BLaER1 (cell line): ENCODE results near the gene SP140.
"Not testable (repeated sequence)": the region's sequence is repeated elsewhere in the genome, so short reads cannot be mapped to it uniquely, and the experiment has no call there.

Experiments used
- H3K27ac ChIP-seq: shearing (Covaris generic); formaldehyde crosslinking; 2 replicates; pipeline ENCODE4 v1.8.1; 2022
- H3K27me3 ChIP-seq: shearing (Covaris generic); formaldehyde crosslinking; 2 replicates; pipeline ENCODE4 v1.8.1; 2022
- H3K36me3 ChIP-seq: shearing (Covaris generic); formaldehyde crosslinking; 2 replicates; pipeline ENCODE4 v1.8.1; 2022
- H3K4me1 ChIP-seq: shearing (Covaris generic); formaldehyde crosslinking; 2 replicates; pipeline ENCODE4 v1.8.1; 2022
- H3K4me2 ChIP-seq: shearing (Covaris generic); formaldehyde crosslinking; 2 replicates; pipeline ENCODE4 v1.8.1; 2022
- H3K4me3 ChIP-seq: shearing (Covaris generic); formaldehyde crosslinking; 2 replicates; pipeline ENCODE4 v1.8.1; 2022
- H3K9ac ChIP-seq: shearing (Covaris generic); formaldehyde crosslinking; 2 replicates; pipeline ENCODE4 v1.8.1; 2022
- H3K9me3 ChIP-seq: shearing (Covaris generic); formaldehyde crosslinking; 2 replicates; pipeline ENCODE4 v1.8.1; 2022
- H4K20me1 ChIP-seq: shearing (Covaris generic); formaldehyde crosslinking; 2 replicates; pipeline ENCODE4 v1.8.1; 2022
- Cebpa-rat ChIP-seq: shearing (Covaris generic); IDR thresholded peaks from 2 replicates; pipeline ENCODE4 v1.8.1; 2022

The SP140 gene

DNA sequence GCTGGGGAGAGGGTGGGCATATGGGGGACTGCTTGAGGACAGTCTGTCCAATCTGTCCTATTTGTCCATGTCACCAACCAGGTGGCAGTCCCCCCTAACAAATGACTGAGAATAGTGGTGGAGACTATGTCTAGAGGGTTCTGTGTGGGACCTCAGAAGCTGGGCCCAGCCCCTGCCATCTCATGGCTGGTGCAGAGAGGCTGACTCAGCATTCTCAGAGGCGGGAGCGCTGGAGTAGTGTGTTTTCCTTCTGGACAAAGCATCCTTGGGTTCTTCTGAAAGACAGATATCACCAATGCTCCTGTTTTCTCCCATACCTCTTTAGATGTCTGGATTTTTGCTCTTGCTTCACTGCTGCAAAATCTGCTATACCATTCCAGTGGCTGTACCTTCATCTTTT lies 57.4 kb downstream of the SP140 start:
- Histone ChIP-seq H3K9me3 (no peaks in the 10 kb centered on the region), H4K20me1 (no peaks in the 10 kb centered on the region), H3K27ac (no peak overlapping the region), H3K4me1 (no peaks in the 10 kb centered on the region), H3K4me3 (no peak overlapping the region), H3K9ac (no peak overlapping the region), H3K27me3 (no peaks in the 10 kb centered on the region), H3K36me3 (no peaks in the 10 kb centered on the region), H3K4me2 (no peak overlapping the region)
- no peak for TF ChIP-seq Cebpa-rat

DNA sequence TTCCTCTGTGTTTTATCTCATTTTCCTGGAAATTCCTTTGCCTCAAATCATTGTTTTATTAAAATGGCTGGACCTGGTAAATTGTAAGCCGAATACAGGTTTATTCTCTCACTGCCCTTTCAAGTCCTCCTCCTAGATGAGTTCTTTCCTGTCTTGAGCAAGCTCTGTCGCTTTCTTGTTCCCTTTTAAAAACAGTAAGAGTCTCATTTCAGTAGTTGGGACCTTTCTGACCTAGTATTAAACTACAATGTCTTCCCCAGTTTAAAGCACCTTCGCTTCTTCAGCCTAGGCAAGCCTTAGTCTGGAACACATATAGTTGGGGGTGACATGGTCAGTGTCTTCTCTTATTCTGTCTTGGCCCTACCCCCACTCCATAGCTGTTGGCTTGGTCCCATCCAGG lies 60.5 kb downstream of the SP140 start:
- no peaks in the 10 kb centered on the region for H3K9me3 ChIP-seq
- H3K4me1 ChIP-seq, result no peaks in the 10 kb centered on the region
- no peak for TF ChIP-seq Cebpa-rat
- H3K27ac ChIP-seq, result no peak overlapping the region
- H3K9ac ChIP-seq, result no peak overlapping the region
- no peaks in the 10 kb centered on the region for H4K20me1 ChIP-seq
- no peaks in the 10 kb centered on the region for H3K36me3 ChIP-seq
- no peak overlapping the region for H3K4me2 ChIP-seq
- no peaks in the 10 kb centered on the region for H3K27me3 ChIP-seq
- H3K4me3 ChIP-seq, result no peak overlapping the region

DNA sequence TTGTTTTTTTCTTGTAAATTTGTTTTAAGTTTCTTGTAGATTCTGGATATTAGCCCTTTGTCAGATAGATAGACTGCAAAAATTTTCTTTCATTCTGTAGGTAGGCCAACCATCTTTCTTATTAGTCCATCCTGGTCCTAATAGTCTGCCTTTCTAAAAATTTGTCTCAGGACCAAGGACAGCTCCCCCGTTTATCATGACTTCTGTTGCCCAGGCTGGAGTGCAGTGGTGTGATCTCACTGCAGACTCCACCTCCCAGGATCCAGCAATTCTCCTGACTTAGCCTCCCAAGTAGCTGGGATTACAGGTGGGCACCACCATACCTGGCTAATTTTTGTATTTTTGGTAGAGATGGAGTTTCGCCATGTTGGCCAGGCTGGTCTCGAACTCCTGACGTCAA lies 63.8 kb downstream of the SP140 start:
- not testable (repeated sequence) for H4K20me1 ChIP-seq, H3K27ac ChIP-seq, H3K36me3 ChIP-seq, H3K9me3 ChIP-seq, H3K4me2 ChIP-seq, H3K4me1 ChIP-seq, H3K27me3 ChIP-seq, H3K4me3 ChIP-seq, H3K9ac ChIP-seq

DNA sequence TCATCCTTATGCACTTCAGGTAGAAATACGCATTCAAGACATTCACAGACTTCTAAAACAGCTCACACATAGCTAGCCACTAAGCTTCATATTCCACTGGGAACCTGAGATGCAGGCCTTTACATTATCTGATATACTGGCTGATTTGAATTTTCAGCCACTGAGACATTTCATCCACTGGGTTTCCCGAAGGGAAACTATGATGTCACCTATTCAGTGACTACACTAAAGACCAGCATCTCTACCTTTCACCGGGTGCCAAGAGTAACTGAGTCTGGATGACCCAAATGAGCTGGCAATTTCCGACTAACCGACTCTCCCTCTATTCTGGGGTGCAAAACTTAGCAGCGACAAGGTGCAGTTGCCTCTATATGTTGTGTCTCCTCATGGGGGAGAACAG lies 69.7 kb downstream of the SP140 start:
- TF ChIP-seq Cebpa-rat, result no peak
- H3K4me1 ChIP-seq, result peaks cover 5% of the 10 kb centered on the region; the same call in 1 of the 2 replicates

DNA sequence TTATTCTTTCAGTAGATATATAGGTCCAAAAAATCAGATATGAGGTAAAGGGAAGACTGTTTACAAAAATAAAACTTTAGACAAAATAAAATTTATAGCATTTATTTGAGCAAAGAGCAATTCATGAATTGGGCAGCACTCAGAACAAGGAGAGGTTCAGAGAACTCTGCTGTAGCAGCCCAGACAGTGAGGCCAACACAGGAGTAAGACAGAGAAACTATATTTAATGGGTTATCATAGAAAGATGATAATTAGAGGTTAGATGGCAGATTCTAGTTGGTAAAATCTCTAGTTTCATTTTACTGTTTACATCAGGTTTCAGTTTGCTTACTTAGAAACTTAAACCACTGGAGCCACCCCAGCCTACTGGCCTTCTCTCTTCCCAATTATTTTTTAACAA lies 71.4 kb downstream of the SP140 start:
- Histone ChIP-seq H3K9me3 (no peaks in the 10 kb centered on the region), H3K27ac (no peak overlapping the region), H3K36me3 (no peaks in the 10 kb centered on the region), H3K4me3 (no peak overlapping the region), H3K27me3 (no peaks in the 10 kb centered on the region), H3K9ac (no peak overlapping the region), H3K4me1 (peaks cover 5% of the 10 kb centered on the region; the same call in 1 of the 2 replicates), H4K20me1 (no peaks in the 10 kb centered on the region), H3K4me2 (no peak overlapping the region)
- no peak for TF ChIP-seq Cebpa-rat

More for the DNA sequence above, 69.7 kb downstream of the SP140 start:
- Histone ChIP-seq H3K9ac (no peak overlapping the region), H3K27me3 (no peaks in the 10 kb centered on the region), H3K4me3 (no peak overlapping the region), H3K27ac (no peak overlapping the region), H3K36me3 (no peaks in the 10 kb centered on the region), H3K4me2 (no peak overlapping the region), H3K9me3 (no peaks in the 10 kb centered on the region), H4K20me1 (no peaks in the 10 kb centered on the region)

DNA sequence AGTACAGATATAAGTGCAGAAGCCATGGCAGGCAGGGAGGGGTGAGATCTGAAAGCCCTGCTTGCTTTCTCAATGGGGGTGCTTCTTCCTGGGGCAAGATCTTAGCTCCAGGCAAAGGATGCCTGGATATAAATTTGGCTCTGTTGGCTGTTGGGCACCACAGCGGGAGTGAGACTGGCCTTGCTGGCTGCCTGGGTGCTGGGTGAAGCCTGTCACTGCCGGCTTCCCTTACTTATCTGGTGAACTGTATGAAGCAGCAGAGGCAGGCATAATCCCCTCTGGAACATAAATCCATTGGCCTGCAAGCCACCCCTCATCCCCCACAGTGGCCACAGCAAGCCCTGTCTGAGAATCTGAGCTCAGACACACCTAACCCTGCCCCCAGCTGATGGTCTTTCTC lies 74.1 kb downstream of the SP140 start:
- Histone ChIP-seq H3K4me2 (peak overlapping the region; percentile 34; the same call in 1 of the 2 replicates), H3K36me3 (no peaks in the 10 kb centered on the region)
- TF ChIP-seq Cebpa-rat, result no peak

DNA sequence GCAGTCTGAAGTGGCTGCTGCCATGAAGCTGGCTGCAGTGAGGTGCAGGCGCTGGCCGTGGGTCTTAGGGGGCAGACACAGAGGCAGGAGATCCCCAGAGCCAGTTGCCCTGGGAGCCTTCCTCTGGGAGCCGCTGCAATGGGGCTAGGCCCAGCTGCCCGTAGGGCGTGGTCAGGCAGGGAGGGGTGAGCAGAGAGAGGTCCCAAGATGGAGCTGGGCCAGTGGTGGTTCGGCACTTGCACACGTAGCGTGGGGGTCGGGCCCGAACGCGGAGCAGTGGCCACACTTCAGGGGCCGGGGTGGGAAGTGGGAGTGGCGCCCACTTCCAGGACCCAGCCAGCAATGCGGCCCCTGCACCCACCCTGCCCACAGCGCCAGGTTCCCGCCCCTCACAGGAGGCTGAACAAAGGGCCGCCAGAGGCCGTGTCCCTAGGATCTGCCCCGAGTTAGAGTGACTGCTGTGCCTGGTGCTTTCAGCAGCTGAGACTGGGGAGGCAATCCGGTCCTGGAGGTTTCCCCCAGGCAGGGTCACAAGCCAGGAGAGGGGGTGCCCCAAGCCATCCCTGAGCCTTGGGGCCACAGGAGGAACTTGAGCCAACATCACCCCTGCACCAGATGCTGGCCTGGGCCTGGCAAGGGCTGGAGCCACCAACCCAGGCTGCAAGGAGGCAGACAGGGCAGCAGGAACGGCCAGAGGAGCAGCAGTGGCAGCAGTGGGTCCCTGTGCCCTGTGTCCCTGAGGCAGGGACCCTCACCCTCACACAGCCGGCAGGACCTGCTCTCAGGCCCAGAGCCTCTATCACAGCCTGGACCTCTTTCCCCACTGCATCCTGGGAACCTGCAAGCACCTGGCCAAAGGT lies 80.1 kb downstream of the SP140 start:
- Histone ChIP-seq H3K36me3 (no peaks in the 10 kb centered on the region), H3K4me3 (no peak overlapping the region), H3K27me3 (no peaks in the 10 kb centered on the region), H3K4me2 (no peak overlapping the region), H3K9me3 (peaks cover 40% of the 10 kb centered on the region), H3K27ac (no peak overlapping the region), H3K9ac (no peak overlapping the region), H3K4me1 (peaks cover 6% of the 10 kb centered on the region; the same call in 1 of the 2 replicates), H4K20me1 (no peaks in the 10 kb centered on the region)
- no peak for TF ChIP-seq Cebpa-rat

More for the DNA sequence above, 74.1 kb downstream of the SP140 start:
- Histone ChIP-seq H3K4me1 (peaks cover 5% of the 10 kb centered on the region; the same call in 1 of the 2 replicates), H3K9me3 (peaks cover 11% of the 10 kb centered on the region), H3K27me3 (no peaks in the 10 kb centered on the region), H3K27ac (no peak overlapping the region), H3K4me3 (no peak overlapping the region), H3K9ac (no peak overlapping the region), H4K20me1 (no peaks in the 10 kb centered on the region)

DNA sequence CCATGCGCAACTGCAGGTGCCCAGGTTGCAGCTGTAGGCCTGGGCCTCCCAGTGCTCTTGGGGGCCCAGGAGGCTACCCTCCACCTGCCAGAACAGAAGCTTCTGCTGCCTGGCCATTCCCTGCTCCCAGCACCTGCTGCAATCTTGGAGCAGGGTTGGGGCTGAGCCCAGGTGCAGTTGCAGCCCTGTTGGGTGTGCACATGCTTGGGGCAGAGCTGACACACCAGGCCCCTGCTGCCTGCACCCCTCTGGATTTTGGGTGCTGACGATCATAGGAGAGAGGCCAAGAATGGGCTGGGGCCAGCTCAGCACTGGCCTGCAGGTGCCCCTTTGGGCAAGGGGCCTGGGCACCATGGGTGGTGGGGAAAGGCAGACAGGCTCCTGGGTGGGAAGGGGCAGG lies 80.9 kb downstream of the SP140 start:
- Histone ChIP-seq H3K27me3 (no peaks in the 10 kb centered on the region), H3K4me2 (no peak overlapping the region), H3K4me1 (peaks cover 6% of the 10 kb centered on the region; the same call in 1 of the 2 replicates), H3K4me3 (no peak overlapping the region), H3K27ac (no peak overlapping the region), H3K36me3 (no peaks in the 10 kb centered on the region), H3K9me3 (peaks cover 40% of the 10 kb centered on the region), H4K20me1 (no peaks in the 10 kb centered on the region), H3K9ac (no peak overlapping the region)
- no peak for TF ChIP-seq Cebpa-rat

DNA sequence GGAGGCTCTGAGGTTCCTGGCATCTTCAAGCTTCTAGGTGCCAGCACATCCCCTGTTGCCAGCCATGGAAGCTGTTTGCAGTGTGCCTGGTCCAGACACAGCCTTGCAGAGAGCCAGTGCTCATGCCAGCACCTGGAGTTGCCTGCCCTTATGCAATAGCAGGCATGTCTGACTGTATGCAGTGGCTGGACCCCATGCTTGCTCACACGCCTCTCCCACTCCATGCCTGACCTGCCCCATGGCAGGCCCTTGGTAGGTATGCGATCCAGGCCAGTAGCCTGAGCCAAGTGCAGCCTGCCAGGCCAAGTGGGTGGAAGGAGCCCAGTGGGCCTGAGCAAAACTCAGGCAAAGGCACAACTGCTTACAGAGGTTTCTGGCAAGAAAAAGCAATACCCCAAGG lies 81.9 kb downstream of the SP140 start:
- no peak for TF ChIP-seq Cebpa-rat
- Histone ChIP-seq H3K9me3 (peaks cover 40% of the 10 kb centered on the region), H3K9ac (no peak overlapping the region), H4K20me1 (no peaks in the 10 kb centered on the region), H3K4me1 (peaks cover 6% of the 10 kb centered on the region; the same call in 1 of the 2 replicates), H3K36me3 (no peaks in the 10 kb centered on the region), H3K27me3 (no peaks in the 10 kb centered on the region), H3K27ac (no peak overlapping the region), H3K4me3 (no peak overlapping the region), H3K4me2 (no peak overlapping the region)

DNA sequence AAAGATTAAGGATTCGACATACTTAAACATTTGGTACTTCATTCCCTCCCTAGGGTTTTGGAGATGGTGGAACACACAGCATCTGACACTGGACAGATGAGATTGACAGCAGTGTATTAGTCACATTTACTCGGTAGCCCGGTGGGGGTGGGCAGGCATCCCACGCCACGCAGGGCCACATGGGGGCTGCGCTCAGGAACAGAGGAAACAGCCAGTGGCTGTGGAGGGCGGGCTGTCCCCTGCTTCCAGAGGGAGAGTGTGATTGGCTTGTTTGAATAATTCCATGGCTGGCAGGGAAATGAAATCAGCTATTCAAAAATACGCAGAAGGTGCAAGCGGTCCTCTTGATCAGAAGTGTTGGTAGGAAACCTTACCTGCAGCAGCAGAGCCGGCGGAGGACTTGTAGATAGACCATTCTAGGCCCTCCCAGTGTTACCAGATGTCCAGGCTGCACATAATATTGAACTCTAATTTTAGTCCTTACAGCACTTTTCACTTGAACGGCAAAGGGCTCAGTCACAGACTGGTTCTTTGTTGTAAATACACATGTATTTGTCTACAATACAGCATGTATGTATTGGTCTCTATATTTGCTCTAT lies 83.0 kb downstream of the SP140 start:
- Histone ChIP-seq H3K27ac (no peak overlapping the region), H3K4me1 (peaks cover 6% of the 10 kb centered on the region; the same call in 1 of the 2 replicates), H3K4me3 (no peak overlapping the region), H4K20me1 (no peaks in the 10 kb centered on the region), H3K27me3 (no peaks in the 10 kb centered on the region), H3K36me3 (no peaks in the 10 kb centered on the region), H3K4me2 (no peak overlapping the region), H3K9ac (no peak overlapping the region), H3K9me3 (peaks cover 40% of the 10 kb centered on the region)
- TF ChIP-seq Cebpa-rat, result no peak

DNA sequence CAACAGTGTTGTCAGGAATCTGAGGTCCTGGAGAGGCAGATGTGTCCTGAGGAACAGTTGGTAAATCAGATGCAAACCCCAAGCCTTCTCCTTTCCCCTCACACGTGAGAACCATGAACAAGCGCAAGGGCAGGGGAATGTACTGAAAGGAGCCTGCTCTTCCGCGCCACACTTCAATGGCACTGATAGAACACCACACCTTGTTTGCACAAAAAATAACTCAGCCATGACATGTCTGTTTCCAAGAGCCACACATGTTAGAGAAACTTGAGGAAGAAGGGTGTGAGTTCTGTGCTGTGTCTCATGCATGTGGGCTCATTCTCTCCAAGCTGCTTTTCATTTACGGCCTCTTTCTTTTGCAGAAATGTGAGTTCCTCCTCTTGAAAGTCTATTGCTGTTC lies 85.3 kb downstream of the SP140 start:
- H3K4me2 ChIP-seq, H3K27me3 ChIP-seq, H3K4me1 ChIP-seq, H3K9ac ChIP-seq, H3K27ac ChIP-seq, H3K4me3 ChIP-seq, H4K20me1 ChIP-seq, H3K36me3 ChIP-seq: not testable (repeated sequence)
- peaks cover 18% of the 10 kb centered on the region for H3K9me3 ChIP-seq

DNA sequence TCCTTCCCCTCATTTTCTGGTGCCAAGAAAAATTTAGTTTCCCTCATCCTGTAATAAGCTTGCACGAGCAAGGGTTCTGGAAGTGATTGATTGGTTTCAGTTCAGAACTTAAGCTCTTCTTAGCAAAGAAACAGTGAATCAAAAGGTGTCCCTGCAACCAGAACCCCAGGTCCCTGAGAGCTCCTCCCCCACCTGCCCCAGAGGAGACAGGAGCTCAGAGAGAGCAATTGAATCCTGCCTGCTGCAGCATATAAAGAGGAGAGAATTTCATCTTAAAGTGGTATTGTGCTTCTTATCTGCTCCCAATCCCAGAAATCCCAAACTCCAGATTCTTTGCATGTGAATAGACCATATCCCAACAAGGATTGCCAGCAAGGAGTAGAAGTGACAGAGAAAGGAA lies 86.1 kb downstream of the SP140 start:
- not testable (repeated sequence) for H3K27me3 ChIP-seq, H3K4me2 ChIP-seq, H3K4me3 ChIP-seq, H4K20me1 ChIP-seq, H3K4me1 ChIP-seq, H3K9ac ChIP-seq, H3K9me3 ChIP-seq, H3K27ac ChIP-seq, H3K36me3 ChIP-seq
